ENCODE data around the gene CLTC. TPM values are rescaled to one million over a fixed set of nuclear protein-coding genes. Genes with fewer than 3 reads are reported as not detected.
A peak's percentile ranks its signal among the peaks of the same experiment; 100 is the strongest.
"Not testable (repeated sequence)": the region's sequence is repeated elsewhere in the genome, so short reads cannot be mapped to it uniquely, and the experiment has no call there.

CLTC gene
- 240 and 288 TPM in 2 replicates for total RNA-seq (2022)
- percentile 97 among the genes with signal in this experiment for Bru-seq, nascent RNA
- BruChase-seq, experiment 1, labeled RNA remaining after a 6-hour chase: percentile 99 among the genes with signal in this experiment
- percentile 98 among the genes with signal in this experiment for BruChase-seq, experiment 2, labeled RNA remaining after a 2-hour chase
- long read RNA-seq, full-length matches to known transcripts: 342 of 440 reads
- long read RNA-seq, partial matches to known transcripts: 65 of 440 reads
- long read RNA-seq, other reads (novel, unspliced or antisense): 33 of 440 reads

GRCh38 chr17:59619298-59620063 is at the start of gene CLTC:
CLTC (plus strand) TSS chr17:59619895; CDS start chr17:59620132, 237 bp downstream.
- peak; percentile 95 for DNase-seq (ENCODE audit: unreplicated experiment)
- intact Hi-C loops (cut with micrococcal nuclease): loop anchor here (5.0 kb wide), 1 partner anchor 88 kb away; the partner anchor contains the start of genes PTRH2 and VMP1
- no TSS peak for BruUV-seq (replicated peaks)
- TF ChIP-seq CTCF (IDR thresholded peaks at IDR 0.05; ENCODE audit: unreplicated experiment): no peak
- POLR2A ChIA-PET: interaction anchor here (0.6 to 7.4 kb wide), 46 partner anchors 8 to 987 kb away, joined by 3 to 91 read pairs (median 5); partner anchors contain the start of genes DHX40, GDPD1, PPM1D and PTRH2
- H3K4me1 Mint-ChIP-seq (ENCODE audit: insufficient read depth, unreplicated experiment): peaks cover 23% of the 10 kb centered on the region
- H3K9me3 Mint-ChIP-seq (ENCODE audit: unreplicated experiment): no peaks in the 10 kb centered on the region
- peak within 1 kb of the TSS; percentile 98 for H3K4me3 Mint-ChIP-seq (ENCODE audit: unreplicated experiment)
- no peaks in the 10 kb centered on the region for H3K27me3 Mint-ChIP-seq (ENCODE audit: insufficient read depth, unreplicated experiment)
- CTCF ChIA-PET: interaction anchor here (0.6 to 1.4 kb wide), 5 partner anchors 12 to 100 kb away, joined by 3 to 5 read pairs (median 3); no protein-coding TSS in a partner anchor
- H3K27ac Mint-ChIP-seq (ENCODE audit: low read depth, unreplicated experiment): peak within 1 kb of the TSS; percentile 100
- H3K36me3 Mint-ChIP-seq (ENCODE audit: insufficient read depth, unreplicated experiment): peaks cover 7% of the 10 kb centered on the region

GRCh38 chr17:59572301-59572924 is 47.3 kb upstream of the CLTC start:
- CTCF ChIA-PET: interaction anchor here (1.2 kb wide), 1 partner anchor 343 kb away, joined by 5 read pairs; no protein-coding TSS in a partner anchor
- H3K27me3 Mint-ChIP-seq (ENCODE audit: insufficient read depth, unreplicated experiment): no peaks in the 10 kb centered on the region
- no TSS peak for BruUV-seq (replicated peaks)

GRCh38 chr17:59584168-59584567 is 35.5 kb upstream of the CLTC start:
- H3K27me3 Mint-ChIP-seq (ENCODE audit: insufficient read depth, unreplicated experiment); H3K9me3 Mint-ChIP-seq (ENCODE audit: unreplicated experiment); CTCF ChIA-PET; H3K27ac Mint-ChIP-seq (ENCODE audit: low read depth, unreplicated experiment); BruUV-seq (replicated peaks); H3K4me3 Mint-ChIP-seq (ENCODE audit: unreplicated experiment); H3K4me1 Mint-ChIP-seq (ENCODE audit: insufficient read depth, unreplicated experiment); DNase-seq (ENCODE audit: unreplicated experiment); intact Hi-C loops (cut with micrococcal nuclease); POLR2A ChIA-PET: not testable (repeated sequence)
- H3K36me3 Mint-ChIP-seq (ENCODE audit: insufficient read depth, unreplicated experiment): peaks cover 21% of the 10 kb centered on the region

More at GRCh38 chr17:59572301-59572924, 47.3 kb upstream of the CLTC start:
- intact Hi-C loops (cut with micrococcal nuclease): no loop called here
- Mint-ChIP-seq H3K36me3 (ENCODE audit: insufficient read depth, unreplicated experiment) (peaks cover 33% of the 10 kb centered on the region), H3K9me3 (ENCODE audit: unreplicated experiment) (no peaks in the 10 kb centered on the region), H3K4me1 (ENCODE audit: insufficient read depth, unreplicated experiment) (no peaks in the 10 kb centered on the region), H3K4me3 (ENCODE audit: unreplicated experiment) (no peak overlapping the region), H3K27ac (ENCODE audit: low read depth, unreplicated experiment) (no peak overlapping the region)
- DNase-seq (ENCODE audit: unreplicated experiment): peak; percentile 45
- POLR2A ChIA-PET: no interaction called here
- no peak for TF ChIP-seq CTCF (IDR thresholded peaks at IDR 0.05; ENCODE audit: unreplicated experiment)

GRCh38 chr17:59600169-59600568 is 19.5 kb upstream of the CLTC start:
- no peak for DNase-seq (ENCODE audit: unreplicated experiment)
- no peak for TF ChIP-seq CTCF (IDR thresholded peaks at IDR 0.05; ENCODE audit: unreplicated experiment)
- Mint-ChIP-seq H3K27ac (ENCODE audit: low read depth, unreplicated experiment) (no peak overlapping the region), H3K4me1 (ENCODE audit: insufficient read depth, unreplicated experiment) (no peaks in the 10 kb centered on the region), H3K9me3 (ENCODE audit: unreplicated experiment) (no peaks in the 10 kb centered on the region), H3K4me3 (ENCODE audit: unreplicated experiment) (no peak overlapping the region), H3K27me3 (ENCODE audit: insufficient read depth, unreplicated experiment) (no peaks in the 10 kb centered on the region), H3K36me3 (ENCODE audit: insufficient read depth, unreplicated experiment) (peaks cover 39% of the 10 kb centered on the region)
- POLR2A ChIA-PET: no interaction called here
- no TSS peak for BruUV-seq (replicated peaks)
- intact Hi-C loops (cut with micrococcal nuclease): no loop called here
- CTCF ChIA-PET: no interaction called here
